ENCODE data around the gene LCA5L.

DNA sequence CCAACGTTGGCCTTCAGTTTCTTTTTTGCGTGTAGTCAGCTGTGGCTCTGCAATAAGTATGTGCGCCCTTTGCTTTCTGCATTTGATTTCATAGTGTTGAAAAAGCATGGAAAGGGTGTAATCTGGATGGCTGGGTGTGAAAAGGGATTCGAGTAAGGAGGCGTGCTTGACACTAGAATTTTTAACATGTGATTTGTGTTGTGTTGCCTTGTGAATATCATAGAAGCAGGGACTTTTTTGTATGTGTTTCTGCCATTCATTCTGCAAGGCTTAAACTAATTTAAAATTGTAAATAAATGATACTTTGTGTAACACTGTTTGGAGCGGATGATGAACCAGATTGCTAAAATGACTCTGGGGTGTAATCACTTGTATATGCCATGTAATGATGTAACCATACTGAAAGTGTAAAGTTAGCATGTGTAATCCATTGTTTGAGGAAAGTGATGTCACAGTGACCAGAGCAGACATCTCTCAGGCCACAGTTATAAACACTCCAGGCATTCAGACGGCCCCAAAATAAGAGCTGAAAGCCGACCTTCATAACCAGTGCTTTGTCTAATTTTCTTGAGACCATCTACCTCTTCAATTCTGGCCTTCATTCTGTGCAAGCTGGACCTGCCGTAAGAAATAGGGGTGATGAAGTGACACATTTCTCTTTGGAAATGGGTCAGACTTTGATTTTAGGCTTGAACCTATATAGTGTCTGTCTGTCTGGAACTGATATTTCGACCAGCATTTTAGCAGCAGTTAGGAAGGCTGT lies 6.8 kb upstream of the LCA5L start:
- TF ChIP-seq, protein P1, sequence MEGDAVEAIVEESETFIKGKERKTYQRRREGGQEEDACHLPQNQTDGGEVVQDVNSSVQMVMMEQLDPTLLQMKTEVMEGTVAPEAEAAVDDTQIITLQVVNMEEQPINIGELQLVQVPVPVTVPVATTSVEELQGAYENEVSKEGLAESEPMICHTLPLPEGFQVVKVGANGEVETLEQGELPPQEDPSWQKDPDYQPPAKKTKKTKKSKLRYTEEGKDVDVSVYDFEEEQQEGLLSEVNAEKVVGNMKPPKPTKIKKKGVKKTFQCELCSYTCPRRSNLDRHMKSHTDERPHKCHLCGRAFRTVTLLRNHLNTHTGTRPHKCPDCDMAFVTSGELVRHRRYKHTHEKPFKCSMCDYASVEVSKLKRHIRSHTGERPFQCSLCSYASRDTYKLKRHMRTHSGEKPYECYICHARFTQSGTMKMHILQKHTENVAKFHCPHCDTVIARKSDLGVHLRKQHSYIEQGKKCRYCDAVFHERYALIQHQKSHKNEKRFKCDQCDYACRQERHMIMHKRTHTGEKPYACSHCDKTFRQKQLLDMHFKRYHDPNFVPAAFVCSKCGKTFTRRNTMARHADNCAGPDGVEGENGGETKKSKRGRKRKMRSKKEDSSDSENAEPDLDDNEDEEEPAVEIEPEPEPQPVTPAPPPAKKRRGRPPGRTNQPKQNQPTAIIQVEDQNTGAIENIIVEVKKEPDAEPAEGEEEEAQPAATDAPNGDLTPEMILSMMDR (optimal IDR thresholded peaks at IDR 0.05 in 1 of 3, IDR thresholded peaks at IDR 0.05 in 1 of 3, conservative IDR thresholded peaks at IDR 0.05 in 1 of 3; ENCODE audit: extremely low read depth in 1 of 3, insufficient read depth in 2 of 3, low read length in 3 of 3) = no peak
- no peak for TF ChIP-seq EZH2 (IDR thresholded peaks at IDR 0.05; ENCODE audit: low read length)

All from keratinocyte (primary cell).